SK-N-SH treated with all-trans-retinoic acid at 6 μM for 48 hours (cell line): ENCODE measurements around the gene UBE2E3.

ENCODE experiments used
- CREB5 ChIP-seq: fragments of 250-450 bp; sonication (Bioruptor Pico); IDR thresholded peaks from 2 replicates; pipeline ENCODE4 v1.5.1; 2020; ENCODE audit warnings: low read depth, mild to moderate bottlenecking, moderate library complexity
- CSRNP3 ChIP-seq: fragments of 250-450 bp; sonication (Bioruptor Pico); IDR thresholded peaks from 2 replicates; pipeline ENCODE4 v1.5.1; 2021; ENCODE audit warnings: mild to moderate bottlenecking, moderate library complexity
- OSR1 ChIP-seq: fragments of 250-450 bp; sonication (Bioruptor Pico); IDR thresholded peaks from 2 replicates; pipeline ENCODE4 v1.8.0; 2022; ENCODE audit warnings: moderate library complexity, mild to moderate bottlenecking, inconsistent platforms
- ZFP3 ChIP-seq: fragments of 250-450 bp; sonication (Bioruptor Pico); IDR thresholded peaks from 2 replicates; pipeline ENCODE4 v1.5.0; 2020; ENCODE audit warnings: mild to moderate bottlenecking, moderate library complexity

GRCh38 chr2:181005809-181006208 is 25.4 kb downstream of the UBE2E3 start:
- no peak for TF ChIP-seq OSR1
- TF ChIP-seq ZFP3 (CRISPR knock-in tag), result no peak
- TF ChIP-seq CREB5 (CRISPR knock-in tag), result no peak
- no peak for TF ChIP-seq CSRNP3
